Measurements from ENCODE around the gene AKT1.

The AKT1 gene

DNA sequence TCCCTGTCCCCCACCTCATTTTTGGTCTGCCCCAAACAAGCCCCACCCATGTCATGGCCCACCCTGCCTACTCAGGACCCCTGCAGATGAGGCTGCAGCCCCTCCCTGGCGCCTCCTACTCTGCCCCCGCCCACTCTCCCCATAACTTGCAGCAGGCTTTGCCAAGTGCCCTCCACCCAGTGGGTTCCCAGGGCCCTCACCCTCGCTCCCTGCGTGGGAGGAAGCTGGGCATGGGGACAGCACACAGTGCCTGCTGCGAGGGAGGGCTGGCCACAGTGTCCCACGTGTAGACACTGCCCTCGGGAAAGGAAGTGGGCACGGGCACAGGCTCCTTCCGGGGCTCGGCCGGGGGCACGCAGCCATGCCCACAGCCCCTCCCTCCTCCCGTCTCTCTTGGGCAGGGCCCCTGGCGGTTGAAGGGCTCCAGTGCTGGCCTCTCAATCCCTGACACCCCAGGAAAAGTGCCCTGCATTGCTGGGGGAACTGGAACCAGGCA lies 9.4 kb downstream of the AKT1 start:
- no peak for DNase-seq (ENCODE audit: low spot score)

DNA sequence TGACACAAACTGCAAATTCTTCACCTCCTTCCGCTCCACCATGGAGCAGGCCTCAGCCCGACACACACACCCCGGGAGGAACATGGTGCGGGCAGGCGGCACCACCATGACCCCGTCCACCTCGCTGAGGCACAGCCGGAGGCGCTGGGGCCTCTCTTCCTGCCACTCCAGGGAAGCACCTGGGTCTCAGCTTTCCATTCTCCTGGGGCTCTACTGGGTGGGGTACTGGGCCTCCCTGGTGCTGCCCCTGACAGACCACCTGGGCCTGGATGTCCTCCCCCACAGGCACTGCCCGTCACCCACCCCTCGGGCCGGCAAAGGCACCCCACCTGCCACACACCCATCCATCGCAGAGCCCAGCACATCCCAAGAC lies 9.9 kb downstream of the AKT1 start:
- no peak for DNase-seq (ENCODE audit: low spot score)

DNA sequence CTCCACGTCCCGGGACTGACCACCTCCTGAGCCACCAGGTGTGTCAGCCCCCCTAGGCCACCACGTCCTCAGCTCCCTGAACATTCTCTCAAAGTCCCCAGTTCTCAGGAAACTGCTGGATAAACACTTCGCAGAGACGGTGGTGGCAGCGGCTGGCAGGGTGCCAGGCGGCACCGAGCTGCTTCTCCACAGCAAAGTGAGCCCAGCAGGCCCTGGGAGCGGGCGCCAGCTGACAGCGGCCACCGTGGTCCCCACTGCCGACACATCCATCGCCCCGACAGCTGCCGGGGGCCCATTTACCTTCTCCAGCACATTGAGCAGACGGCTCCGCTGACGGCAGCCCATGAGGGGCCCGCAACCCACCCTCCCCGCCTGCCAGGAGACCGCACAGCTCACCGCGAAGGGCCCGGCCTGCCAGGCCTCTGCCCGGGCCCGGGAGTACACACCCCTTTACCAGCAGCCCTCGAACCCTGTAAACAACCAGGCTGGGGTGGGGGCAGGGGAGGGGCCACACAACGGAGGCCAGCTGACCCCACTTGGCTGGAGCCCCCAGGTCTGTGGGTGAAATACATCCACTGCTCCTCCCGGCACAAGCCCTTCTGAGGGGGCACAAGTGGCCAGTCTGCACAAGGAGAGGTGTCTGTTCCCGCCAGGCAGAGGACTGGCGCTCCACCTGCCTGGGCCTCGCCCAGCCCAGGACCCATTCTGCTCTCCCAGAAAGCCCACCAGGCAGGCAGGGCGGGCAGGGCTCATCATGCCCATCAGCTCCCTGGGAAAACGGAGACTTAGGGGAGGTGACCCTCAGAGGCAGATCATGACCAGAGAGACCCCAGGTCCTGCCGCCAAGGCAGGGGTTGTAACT lies 10.5 kb downstream of the AKT1 start:
- no peak for DNase-seq (ENCODE audit: low spot score)

DNA sequence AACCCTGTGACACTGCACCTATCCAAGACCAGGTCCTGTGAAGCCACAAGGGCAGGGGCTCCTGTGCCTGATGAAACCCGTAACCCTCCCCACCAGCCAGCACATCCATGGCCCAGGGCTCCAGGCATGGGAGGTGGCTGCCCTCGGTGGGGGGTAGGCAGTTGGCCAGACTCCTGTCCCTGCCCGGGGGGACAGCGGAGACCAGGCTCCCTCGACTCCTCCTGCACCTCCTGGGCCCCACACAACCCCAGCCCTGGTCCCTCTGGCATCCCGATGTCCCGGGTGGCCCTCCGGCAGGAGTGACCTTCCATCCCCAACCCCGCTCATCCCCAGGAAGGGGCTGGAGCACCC lies 11.4 kb downstream of the AKT1 start:
- DNase-seq (ENCODE audit: low spot score), result no peak

DNA sequence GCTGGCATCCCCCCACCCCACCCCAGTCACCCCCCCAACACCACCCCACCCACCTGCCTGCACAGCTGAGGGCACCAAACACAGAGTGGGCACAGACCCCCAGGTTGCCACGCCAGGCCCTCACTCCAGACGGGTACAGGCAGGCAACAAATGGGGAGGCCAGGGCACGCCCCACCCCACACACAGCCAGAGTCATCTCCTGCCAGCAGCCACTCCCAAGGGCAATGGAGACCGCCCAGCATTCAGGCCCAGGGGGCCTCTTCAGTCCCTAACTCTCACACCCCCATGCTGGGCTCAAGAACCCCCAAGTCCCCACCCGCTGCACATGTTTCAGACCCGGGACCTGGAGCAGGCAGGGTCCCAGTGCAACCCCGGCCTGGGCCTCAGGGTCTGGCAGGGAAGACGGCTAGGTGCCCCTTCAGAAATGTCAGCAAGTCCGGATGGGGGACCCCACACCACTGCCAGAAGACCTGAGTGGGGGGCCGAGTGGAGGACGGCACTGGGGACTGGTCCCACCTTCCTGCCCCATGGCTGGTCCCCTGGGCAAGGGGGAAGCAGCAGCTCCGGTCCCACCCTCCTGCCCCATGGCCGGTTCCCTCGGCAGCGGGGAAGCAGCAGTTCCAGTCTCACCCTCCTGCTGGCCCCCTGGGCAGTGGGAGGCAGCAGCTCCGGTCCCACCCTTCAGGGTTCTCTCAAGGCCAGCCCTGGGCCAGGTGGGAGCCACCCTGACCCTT lies 11.9 kb downstream of the AKT1 start:
- no peak for DNase-seq (ENCODE audit: low spot score)

DNA sequence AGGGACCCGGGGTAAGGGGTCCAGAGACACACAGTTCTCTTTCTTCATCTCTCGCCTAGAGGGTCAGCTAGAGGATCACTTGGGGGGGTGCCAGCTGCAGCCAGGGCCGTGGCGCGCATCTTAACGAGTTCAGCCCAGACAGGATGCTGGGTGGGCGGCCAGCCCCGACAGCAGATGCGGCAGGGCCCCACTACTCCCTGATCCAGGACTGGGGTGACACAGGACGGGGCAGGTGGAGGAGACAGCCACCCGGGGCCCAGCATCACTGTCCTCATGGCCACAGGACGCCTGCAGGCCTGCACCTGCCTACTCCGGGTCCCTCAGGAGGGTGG lies 12.8 kb downstream of the AKT1 start:
- no peak for DNase-seq (ENCODE audit: low spot score)

DNA sequence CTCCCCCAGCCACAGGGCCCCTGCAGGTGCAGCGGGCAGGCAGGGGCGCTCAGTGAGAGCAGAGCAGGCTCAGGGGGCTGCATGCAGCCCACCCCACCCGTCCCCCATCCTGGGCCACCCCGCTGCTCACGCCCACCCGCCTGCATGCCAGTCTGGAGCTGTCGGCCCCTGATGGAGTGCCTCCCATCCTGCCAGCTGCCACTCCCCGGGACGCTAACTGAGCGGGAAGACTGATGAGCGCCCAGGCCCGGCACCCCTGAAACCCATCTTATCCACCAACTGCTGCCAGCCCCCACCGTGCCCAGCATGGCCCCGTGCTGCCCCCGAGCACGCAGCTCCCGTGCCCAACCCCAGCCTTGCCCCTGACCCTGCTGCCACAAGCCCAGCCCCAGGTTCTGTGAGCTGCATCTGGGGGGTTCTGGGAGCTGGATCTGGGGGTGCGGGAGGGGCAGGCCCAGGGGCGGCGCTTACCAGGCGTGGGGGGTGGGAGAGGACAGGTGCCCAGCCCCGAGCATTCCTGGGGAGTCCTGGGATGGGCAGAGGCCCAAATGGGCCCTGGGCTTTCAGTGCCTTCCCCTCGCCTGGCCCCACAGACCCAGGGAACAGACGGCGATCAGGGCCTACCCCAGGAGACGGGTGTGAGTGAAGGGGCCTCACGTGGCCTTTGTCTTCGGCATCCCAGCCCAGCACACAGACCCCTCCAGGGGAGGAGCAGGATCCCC lies 13.3 kb downstream of the AKT1 start:
- no peak for DNase-seq (ENCODE audit: low spot score)

DNA sequence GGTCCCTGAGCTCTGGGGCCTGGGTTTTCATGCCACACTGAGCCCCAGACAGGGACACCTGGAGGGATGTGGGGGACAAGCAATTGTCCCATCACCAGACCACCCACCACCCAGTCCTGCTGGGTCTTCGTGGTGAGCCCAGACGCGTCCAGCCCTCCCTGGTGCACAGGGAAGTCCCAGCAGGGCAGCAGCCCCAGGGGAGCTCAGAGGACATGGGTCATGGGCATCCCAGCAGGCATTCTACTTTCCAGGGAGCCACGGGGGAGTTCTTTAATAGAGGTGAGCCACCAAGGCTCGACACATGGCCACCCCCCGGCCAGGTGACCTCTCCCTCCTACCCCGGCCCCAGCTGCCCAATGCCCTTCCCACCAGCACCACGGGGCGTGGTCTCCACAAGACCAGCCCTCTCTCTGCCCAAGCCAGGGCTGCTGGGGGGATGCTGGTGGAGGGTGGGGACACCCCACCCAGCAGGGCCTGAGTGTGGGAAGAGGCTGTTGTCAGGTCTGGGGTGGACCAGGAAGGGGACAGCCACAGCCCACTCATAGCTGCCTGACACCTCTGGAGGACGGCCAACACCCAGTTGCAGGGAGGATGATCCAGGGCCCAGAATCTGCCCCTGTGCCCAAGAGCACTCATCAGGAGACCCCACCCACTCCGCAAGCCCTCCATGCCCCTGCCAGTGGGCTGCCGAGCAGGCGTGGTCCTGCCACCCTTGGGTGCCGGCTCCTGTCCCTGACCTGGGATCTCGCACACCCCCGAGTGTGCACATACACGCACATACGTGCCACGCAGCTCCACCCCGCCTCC lies 14.1 kb downstream of the AKT1 start:
- DNase-seq (ENCODE audit: low spot score), result no peak

DNA sequence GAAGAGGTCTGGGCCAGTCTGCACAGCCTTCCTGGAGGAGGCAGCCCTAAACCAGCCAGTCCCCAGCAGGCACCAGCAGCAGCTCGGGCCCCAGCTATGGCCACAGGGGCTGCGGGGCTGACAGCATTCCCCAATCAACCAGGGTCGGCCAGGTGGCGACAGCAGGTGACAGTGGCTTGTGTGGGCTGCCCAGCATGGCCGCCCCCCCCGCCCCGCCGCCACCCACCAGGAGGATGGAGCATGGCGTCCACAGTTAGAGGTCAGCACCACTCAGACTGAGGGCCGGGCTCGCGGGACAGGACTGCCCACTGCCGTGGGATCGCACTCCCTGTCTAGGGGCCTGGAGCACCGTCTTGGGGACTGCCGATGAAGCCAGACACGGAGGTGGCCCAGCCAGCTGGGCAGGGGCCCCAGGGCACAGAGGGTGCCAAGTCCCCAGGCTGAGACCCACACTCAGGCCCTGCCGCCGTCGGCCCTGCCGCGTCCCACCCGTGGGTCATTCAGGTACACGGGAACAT lies 15.0 kb downstream of the AKT1 start:
- DNase-seq (ENCODE audit: low spot score), result no peak

DNA sequence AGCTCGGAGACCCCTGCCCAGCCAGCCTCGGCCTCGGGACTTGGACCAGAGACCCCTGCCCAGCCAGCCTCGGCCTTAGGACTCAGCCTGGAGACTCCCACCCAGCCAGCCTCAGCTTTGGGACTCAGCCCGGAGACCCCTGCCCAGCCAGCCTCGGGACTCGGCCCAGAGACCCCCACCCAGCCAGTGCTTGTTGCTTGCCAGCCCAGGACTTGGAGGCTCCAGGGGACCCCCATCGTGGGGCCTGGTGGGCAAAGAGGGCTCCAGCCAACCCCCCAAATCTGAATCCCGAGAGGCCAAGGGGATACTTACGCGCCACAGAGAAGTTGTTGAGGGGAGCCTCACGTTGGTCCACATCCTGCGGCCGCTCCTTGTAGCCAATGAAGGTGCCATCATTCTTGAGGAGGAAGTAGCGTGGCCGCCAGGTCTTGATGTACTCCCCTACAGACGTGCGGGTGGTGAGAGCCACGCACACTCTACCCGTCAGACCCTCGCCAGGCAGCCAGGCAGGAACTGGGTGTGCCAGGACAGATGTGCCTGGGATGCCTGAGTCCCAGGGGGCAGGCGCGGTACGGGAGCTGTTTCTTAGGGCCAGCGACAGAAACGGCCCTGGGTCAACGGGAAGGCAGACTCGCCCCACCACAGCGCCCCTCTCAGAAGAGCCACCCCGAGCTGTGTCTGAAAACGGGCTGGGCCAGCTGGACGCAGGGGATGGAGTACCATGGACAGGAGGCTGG lies 15.6 kb downstream of the AKT1 start:
- DNase-seq (ENCODE audit: low spot score), result no peak

DNA sequence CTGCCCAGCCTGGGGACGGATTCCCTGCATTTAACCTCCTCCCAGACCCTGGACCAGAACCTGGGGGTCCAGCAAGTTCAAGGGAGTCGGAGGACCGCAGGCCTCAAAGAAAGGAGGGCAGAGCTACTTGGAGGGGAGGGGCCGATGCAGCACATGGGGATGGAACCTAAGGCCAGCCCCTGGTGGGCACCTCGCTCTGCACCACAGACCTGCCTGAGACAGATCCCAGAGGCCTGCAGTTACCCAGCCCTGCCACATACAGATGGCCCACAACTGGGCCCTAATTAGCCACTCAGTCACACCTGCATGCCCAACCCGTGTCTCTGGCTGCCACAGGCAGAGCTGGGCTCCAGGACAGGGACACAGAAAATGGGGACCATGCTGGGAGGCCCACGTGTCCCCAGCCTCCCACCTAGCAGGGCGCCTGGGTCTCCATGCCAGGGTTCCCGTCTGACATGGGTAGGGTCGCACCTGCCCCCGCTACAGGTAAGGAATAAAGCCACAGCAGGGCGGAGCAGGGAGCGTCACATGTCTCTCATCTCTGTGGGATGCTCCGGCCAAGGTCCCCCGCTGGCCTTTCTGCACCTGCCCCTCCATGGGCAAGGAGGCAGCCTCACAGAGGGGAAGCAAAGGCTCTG lies 16.7 kb downstream of the AKT1 start:
- DNase-seq (ENCODE audit: low spot score), result no peak

DNA sequence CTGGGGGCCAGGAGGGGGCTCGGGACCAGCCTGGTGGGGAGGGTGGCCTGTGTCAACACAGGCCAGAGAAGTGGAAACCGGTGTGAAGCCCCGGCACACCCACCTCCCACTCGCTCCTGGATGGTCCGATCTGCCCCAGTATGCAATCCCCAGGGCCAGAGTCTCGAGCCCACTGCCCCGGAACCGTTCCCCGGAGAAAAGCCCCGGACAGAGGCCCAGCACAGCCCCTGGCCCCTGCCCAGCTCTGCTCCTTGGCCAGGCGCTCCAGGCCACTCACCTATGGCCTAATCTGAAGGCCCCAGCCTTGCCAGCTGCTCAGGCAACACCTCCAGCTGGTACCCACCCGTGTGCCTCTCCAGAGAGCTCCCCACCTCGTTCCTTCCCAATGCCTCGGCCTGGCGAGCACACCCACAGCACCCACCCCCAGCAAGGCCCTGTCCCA lies 17.7 kb downstream of the AKT1 start:
- DNase-seq (ENCODE audit: low spot score), result no peak

DNA sequence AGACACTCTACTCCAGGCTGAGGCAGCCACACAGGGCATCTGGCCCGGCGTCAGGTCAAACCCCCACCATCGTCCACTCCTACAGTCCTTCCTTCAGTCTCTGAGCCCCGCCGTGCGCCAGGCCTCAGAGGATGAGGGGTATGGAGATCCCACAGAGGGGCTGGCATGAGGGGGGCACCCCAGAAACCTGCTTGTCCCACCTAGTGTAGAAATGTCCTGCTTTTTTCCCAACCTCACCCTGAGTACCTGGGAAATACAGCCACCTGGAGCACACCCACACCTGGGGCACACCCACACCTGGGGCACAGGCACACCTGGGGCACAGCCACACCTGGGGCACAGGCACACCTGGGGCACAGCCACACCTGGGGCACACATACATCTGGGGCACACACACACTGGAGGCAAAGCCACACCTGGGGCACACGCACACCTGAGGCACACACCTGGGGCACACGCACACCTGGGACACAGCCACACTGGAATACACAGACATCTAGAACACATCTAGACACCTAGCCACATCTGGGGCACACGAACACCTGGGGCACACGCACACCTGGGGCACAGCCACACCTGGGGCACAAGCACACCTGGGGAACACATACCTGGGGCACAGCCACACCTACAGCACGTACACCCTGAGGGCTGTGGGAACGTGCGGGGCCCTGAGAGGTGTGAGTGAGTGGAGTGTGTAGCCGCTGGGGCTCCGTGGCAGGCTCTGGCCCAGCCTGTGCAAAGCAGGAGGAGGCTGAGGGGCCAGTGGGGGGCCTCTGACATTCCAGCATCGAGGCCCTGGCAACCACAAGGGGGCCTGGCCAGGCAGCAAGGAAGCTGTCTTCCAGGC lies 18.4 kb downstream of the AKT1 start:
- no peak for DNase-seq (ENCODE audit: low spot score)

DNA sequence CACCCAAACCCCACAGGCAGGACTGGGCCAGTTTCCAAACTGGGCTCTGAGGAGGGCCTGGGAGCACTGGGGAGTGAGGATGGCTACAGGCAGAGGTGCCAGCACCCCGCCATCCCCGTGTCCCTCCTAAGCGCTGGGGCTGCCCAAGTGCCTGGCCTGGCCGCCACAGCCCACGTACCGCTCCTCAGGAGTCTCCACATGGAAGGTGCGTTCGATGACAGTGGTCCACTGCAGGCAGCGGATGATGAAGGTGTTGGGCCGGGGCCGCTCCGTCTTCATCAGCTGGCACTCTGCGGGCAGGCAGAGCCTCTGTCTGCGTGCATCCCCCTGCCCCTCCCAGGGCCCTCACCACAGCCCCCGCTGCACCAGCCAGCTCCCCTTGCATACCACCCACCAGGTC lies 19.1 kb downstream of the AKT1 start:
- no peak for DNase-seq (ENCODE audit: low spot score)

DNA sequence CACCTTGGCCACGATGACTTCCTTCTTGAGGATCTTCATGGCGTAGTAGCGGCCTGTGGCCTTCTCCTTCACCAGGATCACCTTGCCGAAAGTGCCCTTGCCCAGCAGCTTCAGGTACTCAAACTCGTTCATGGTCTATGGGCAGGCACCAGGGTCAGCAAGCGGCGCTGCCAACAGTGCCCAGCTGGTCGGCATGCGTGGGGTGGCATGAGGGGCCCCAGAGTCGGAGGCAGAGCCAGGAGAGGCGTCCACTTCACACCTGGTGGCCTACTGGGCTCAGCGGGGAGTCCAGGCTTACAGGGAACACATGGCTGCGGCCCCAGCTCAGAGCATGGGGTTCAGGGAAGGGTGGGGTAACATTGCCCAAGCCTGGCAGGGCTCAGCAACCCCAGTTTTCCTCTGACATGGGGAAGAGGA lies 20.5 kb downstream of the AKT1 start:
- DNase-seq (ENCODE audit: low spot score), result no peak

DNA sequence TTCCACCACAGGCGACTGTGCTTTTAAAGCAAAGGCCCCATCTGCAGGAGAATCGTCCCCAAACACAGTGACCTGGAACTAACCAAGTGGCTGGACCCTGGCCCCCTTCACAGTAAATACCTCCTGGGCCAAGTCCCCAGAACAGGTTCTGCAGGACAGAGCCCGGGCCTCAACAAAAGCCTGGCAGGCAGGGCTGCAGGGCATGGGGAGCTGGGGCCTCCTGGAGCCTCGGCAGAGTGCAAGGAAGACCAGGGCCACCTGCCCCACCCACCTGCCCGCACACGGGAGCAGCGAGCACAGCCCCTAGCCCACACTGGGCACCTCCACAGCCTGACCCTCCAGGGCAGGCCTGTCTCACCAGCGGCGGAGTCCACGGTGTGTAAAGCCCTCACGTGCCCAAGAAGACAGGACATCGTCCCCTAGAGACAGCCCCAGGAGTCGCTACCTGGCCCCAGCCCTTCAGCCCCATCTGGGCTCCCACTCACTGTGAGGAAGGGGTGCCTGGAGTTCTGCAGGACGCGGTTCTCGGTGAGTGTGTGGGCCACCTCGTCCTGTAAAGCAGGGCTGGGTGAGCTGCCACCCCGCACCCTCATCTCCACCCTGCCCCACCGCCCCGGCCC lies 21.0 kb downstream of the AKT1 start:
- DNase-seq (ENCODE audit: low spot score), result no peak

DNA sequence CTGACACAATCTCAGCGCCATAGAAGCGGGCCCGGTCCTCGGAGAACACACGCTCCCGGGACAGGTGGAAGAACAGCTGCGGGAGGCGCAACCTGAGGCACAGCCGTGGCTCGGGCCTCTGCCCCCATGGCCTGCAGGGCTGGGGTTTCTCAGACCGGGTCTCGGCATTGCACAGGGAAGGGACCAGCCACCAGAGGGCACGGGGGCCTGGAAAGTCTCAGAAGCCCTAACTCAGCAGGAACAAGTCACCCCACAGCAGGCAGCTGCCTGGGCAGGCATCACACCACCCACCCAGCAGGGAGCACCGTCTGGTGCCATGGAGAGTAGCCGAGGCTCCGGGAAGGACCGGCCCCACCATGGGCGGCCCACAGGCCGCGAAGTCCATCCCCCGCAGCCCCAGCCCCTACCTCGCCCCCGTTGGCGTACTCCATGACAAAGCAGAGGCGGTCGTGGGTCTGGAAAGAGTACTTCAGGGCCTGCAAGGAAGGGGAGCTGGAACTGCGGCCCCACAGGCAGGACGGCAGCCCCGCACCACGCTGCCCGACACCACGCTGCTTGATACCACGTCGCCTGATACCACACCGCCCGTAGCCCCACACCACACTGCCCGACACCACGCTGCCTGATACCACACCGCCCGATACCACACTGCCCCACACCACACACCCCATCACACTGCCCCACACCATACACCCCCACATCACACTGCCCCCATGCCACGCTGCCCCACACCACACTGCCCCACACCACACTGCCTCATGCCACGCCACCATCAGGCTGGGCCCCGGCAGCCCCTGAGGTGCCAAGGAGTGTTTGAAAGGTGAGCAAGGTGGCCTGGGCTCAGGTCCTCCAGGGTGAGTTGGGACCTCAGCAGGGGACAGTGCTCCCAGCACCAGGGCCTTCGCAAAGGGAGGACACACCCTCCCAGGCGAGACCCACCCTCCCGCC lies 21.8 kb downstream of the AKT1 start:
- DNase-seq (ENCODE audit: low spot score), result no peak
